22Rv1 (cell line): ENCODE data around the gene PARP8.

ENCODE experiments used
- CTCF ChIP-seq: fragments of 450-650 bp; IDR thresholded peaks from 2 replicates; pipeline ENCODE4 v1.5.1; 2017; ENCODE audit warnings: mild to moderate bottlenecking
- ZFX ChIP-seq: fragments of 450-650 bp; IDR thresholded peaks from 2 replicates; pipeline ENCODE4 v1.6.1; 2017; ENCODE audit warnings: antibody characterized with exemption, borderline replicate concordance

- TF ChIP-seq CTCF (no peak), ZFX (no peak)
Observed at GRCh38 chr5:50888751-50889150, 222.3 kb downstream of the PARP8 start.
